GM21717 (cell line): ENCODE data around the gene TTC28.
"Not testable (repeated sequence)": the region's sequence is repeated elsewhere in the genome, so short reads cannot be mapped to it uniquely, and the experiment has no call there.

Experiments
- ATAC-seq: cut with Tn5 transposase; IDR thresholded peaks from one replicate; pipeline ENCODE4 v1.9.1; 2021; ENCODE audit warnings: mild to moderate bottlenecking, moderate library complexity; ENCODE audit not compliant: unreplicated experiment

Gene TTC28

GRCh38 chr22:28115426-28115825, 564.2 kb downstream of the TTC28 start:
- no peak for ATAC-seq

- ATAC-seq: no peak
These were observed 567.0 kb downstream of the TTC28 start for GRCh38 chr22:28112548-28113043.

- no peak for ATAC-seq
These were observed 567.5 kb downstream of the TTC28 start for GRCh38 chr22:28112190-28112544.

GRCh38 chr22:28111501-28112189, 568.0 kb downstream of the TTC28 start:
- no peak for ATAC-seq

- no peak for ATAC-seq
These were observed 570.8 kb downstream of the TTC28 start for GRCh38 chr22:28108851-28109250.

GRCh38 chr22:28106617-28107016, 573.0 kb downstream of the TTC28 start:
- ATAC-seq: no peak

GRCh38 chr22:28105988-28106387, 573.7 kb downstream of the TTC28 start:
- ATAC-seq: no peak

- ATAC-seq: no peak
These were observed 574.2 kb downstream of the TTC28 start for GRCh38 chr22:28105413-28105812.

- ATAC-seq: no peak
These were observed 576.0 kb downstream of the TTC28 start for GRCh38 chr22:28103596-28103995.

- no peak for ATAC-seq
These were observed 577.4 kb downstream of the TTC28 start for GRCh38 chr22:28102151-28102812.

GRCh38 chr22:28097627-28098026, 582.0 kb downstream of the TTC28 start:
- ATAC-seq: no peak

GRCh38 chr22:28096161-28096560, 583.5 kb downstream of the TTC28 start:
- ATAC-seq: no peak

- ATAC-seq: no peak
These were observed 584.1 kb downstream of the TTC28 start for GRCh38 chr22:28095316-28096095.

- ATAC-seq: no peak
These were observed 584.9 kb downstream of the TTC28 start for GRCh38 chr22:28094771-28095170.

- no peak for ATAC-seq
These were observed 585.9 kb downstream of the TTC28 start for GRCh38 chr22:28093711-28094110.

GRCh38 chr22:28091486-28091885, 588.2 kb downstream of the TTC28 start:
- no peak for ATAC-seq

GRCh38 chr22:28089541-28089940, 590.1 kb downstream of the TTC28 start:
- not testable (repeated sequence) for ATAC-seq

GRCh38 chr22:28077166-28077565, 602.5 kb downstream of the TTC28 start:
- ATAC-seq: no peak

- ATAC-seq: no peak
These were observed 604.2 kb downstream of the TTC28 start for GRCh38 chr22:28075358-28075981.

GRCh38 chr22:28074526-28074925, 605.1 kb downstream of the TTC28 start:
- ATAC-seq: no peak

- ATAC-seq: no peak
These were observed 607.6 kb downstream of the TTC28 start for GRCh38 chr22:28072066-28072465.
